ENCODE measurements around the gene TUBB. TPM values are rescaled to one million over a fixed set of nuclear protein-coding genes. Genes with fewer than 3 reads are reported as not detected.

TUBB gene
- polyA plus RNA-seq, 5 donors: 1,106 to 1,526 (median 1,140) TPM

Other genes with a start within 250 kb of the TUBB start
- 100 to 1,000 TPM; 169 to 206 (median 201) TPM for gene HLA-E, start 230.8 kb upstream of the TUBB start, polyA plus RNA-seq (ENCODE audit: insufficient read depth in 1 of 5, insufficient read length in 5 of 5, low replicate concordance in 1 of 5)
- gene GNL1, start 163.9 kb upstream of the TUBB start, polyA plus RNA-seq (ENCODE audit: insufficient read depth in 1 of 5, insufficient read length in 5 of 5, low replicate concordance in 1 of 5): 100 to 1,000 TPM in 3 of 5 donors, 10 to 100 TPM in 2; 88.9 to 114 (median 103) TPM
- 10 to 100 TPM; 33.4 to 42.7 (median 36.8) TPM for gene PRR3, start 163.1 kb upstream of the TUBB start, polyA plus RNA-seq (ENCODE audit: insufficient read depth in 1 of 5, insufficient read length in 5 of 5, low replicate concordance in 1 of 5)
- 10 to 100 TPM; 47.5 to 66.6 (median 60.3) TPM for gene ABCF1, start 148.9 kb upstream of the TUBB start, polyA plus RNA-seq (ENCODE audit: insufficient read depth in 1 of 5, insufficient read length in 5 of 5, low replicate concordance in 1 of 5)
- 10 to 100 TPM; 46.7 to 55.2 (median 48.8) TPM for gene PPP1R10, start 103.1 kb upstream of the TUBB start, polyA plus RNA-seq (ENCODE audit: insufficient read depth in 1 of 5, insufficient read length in 5 of 5, low replicate concordance in 1 of 5)
- 10 to 100 TPM; 41.8 to 48.2 (median 47.1) TPM for gene MRPS18B, start 102.5 kb upstream of the TUBB start, polyA plus RNA-seq (ENCODE audit: insufficient read depth in 1 of 5, insufficient read length in 5 of 5, low replicate concordance in 1 of 5)
- 10 to 100 TPM; 53.8 to 77.1 (median 63.6) TPM for gene ATAT1, start 93.5 kb upstream of the TUBB start, polyA plus RNA-seq (ENCODE audit: insufficient read depth in 1 of 5, insufficient read length in 5 of 5, low replicate concordance in 1 of 5)
- gene C6orf136, start 73.2 kb upstream of the TUBB start, polyA plus RNA-seq (ENCODE audit: insufficient read depth in 1 of 5, insufficient read length in 5 of 5, low replicate concordance in 1 of 5): 10 to 100 TPM in 4 of 5 donors, 1 to 10 TPM in 1; 9.7 to 16.1 (median 15.6) TPM
- gene DHX16, start 47.3 kb upstream of the TUBB start, polyA plus RNA-seq (ENCODE audit: insufficient read depth in 1 of 5, insufficient read length in 5 of 5, low replicate concordance in 1 of 5): 10 to 100 TPM; 32.2 to 42.4 (median 37.3) TPM
- gene PPP1R18, start 33.7 kb upstream of the TUBB start, polyA plus RNA-seq (ENCODE audit: insufficient read depth in 1 of 5, insufficient read length in 5 of 5, low replicate concordance in 1 of 5): 10 to 100 TPM; 36.9 to 49.7 (median 44.2) TPM
- 10 to 100 TPM; 38.5 to 43.4 (median 41.0) TPM for gene NRM, start 29.4 kb upstream of the TUBB start, polyA plus RNA-seq (ENCODE audit: insufficient read depth in 1 of 5, insufficient read length in 5 of 5, low replicate concordance in 1 of 5)
- gene MDC1, start 3.1 kb upstream of the TUBB start, polyA plus RNA-seq (ENCODE audit: insufficient read depth in 1 of 5, insufficient read length in 5 of 5, low replicate concordance in 1 of 5): 10 to 100 TPM; 38.7 to 55.3 (median 44.5) TPM
- 100 to 1,000 TPM; 110 to 131 (median 122) TPM for gene FLOT1, start 22.3 kb downstream of the TUBB start, polyA plus RNA-seq (ENCODE audit: insufficient read depth in 1 of 5, insufficient read length in 5 of 5, low replicate concordance in 1 of 5)
- 10 to 100 TPM in 3 of 5 donors, 1 to 10 TPM in 2; 7.6 to 23.0 (median 14.1) TPM for gene IER3, start 24.2 kb downstream of the TUBB start, polyA plus RNA-seq (ENCODE audit: insufficient read depth in 1 of 5, insufficient read length in 5 of 5, low replicate concordance in 1 of 5)
- gene DDR1, start 164.2 kb downstream of the TUBB start, polyA plus RNA-seq (ENCODE audit: insufficient read depth in 1 of 5, insufficient read length in 5 of 5, low replicate concordance in 1 of 5): 10 to 100 TPM; 73.8 to 96.3 (median 93.7) TPM
- 10 to 100 TPM; 39.8 to 56.2 (median 45.0) TPM for gene GTF2H4, start 187.9 kb downstream of the TUBB start, polyA plus RNA-seq (ENCODE audit: insufficient read depth in 1 of 5, insufficient read length in 5 of 5, low replicate concordance in 1 of 5)
- gene VARS2, start 193.9 kb downstream of the TUBB start, polyA plus RNA-seq (ENCODE audit: insufficient read depth in 1 of 5, insufficient read length in 5 of 5, low replicate concordance in 1 of 5): 10 to 100 TPM; 35.3 to 52.5 (median 46.9) TPM
- 10 to 100 TPM in 4 of 5 donors, 1 to 10 TPM in 1; 8.8 to 20.5 (median 17.3) TPM for gene SFTA2, start 211.8 kb downstream of the TUBB start, polyA plus RNA-seq (ENCODE audit: insufficient read depth in 1 of 5, insufficient read length in 5 of 5, low replicate concordance in 1 of 5)
- gene MUCL3, start 220.6 kb downstream of the TUBB start, polyA plus RNA-seq (ENCODE audit: insufficient read depth in 1 of 5, insufficient read length in 5 of 5, low replicate concordance in 1 of 5): under 1 TPM; 0.09 to 0.22 (median 0.10) TPM